Uterus (tissue), 2 donors: Measurements from ENCODE around the gene INTS13.

ENCODE experiments used
- POLR2A ChIP-seq, 2 donors: fragments of 450-650 bp; IDR thresholded peaks; one replicate each; pipeline ENCODE4 v1.6.1; 2016; ENCODE audit warnings: antibody characterized with exemption in 2 of 2, mild to moderate bottlenecking in 1 of 2, moderate library complexity in 1 of 2
- TF ChIP-seq, protein P1 (sequence below), 4 experiments: fragments of 200-600 bp in 2 of 4; fragments of 450-650 bp in 2 of 4; sonication (generic) in 2 of 4; IDR thresholded peaks; one replicate each; pipeline ENCODE4 v1.5.1; 2016 to 2019; ENCODE audit warnings: antibody characterized with exemption in 4 of 4, mild to moderate bottlenecking in 2 of 4, moderate library complexity in 1 of 4

DNA sequence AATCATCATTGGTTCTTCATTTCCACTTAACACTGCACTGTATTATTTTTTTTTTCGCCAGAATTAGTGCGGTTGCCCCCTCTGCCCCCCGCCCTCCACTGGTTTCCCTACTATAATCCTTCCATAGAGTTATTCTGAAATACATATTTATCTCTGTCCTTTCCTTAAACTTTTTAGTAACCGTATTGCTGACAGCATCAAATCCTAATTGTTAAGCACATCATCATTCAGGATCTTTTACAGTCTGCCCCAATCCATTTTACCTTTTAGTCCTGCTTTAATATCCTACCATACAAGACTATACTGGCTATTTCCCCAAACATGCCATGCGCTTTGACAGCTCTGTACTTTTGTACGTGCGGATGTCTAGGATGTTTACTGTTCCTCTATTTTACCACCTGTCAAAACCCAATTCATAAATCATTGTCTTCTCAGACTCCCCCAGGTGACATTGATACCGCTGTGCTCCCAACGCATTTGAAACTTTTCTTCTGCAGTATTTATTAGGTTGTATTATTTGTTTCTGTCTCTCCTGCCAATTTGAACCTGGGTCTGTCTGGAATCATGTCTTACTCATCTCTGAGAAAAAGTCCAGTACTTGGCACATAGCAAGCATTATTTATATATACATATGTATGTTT lies 1.5 kb upstream of the INTS13 start:
- TF ChIP-seq, protein P1, sequence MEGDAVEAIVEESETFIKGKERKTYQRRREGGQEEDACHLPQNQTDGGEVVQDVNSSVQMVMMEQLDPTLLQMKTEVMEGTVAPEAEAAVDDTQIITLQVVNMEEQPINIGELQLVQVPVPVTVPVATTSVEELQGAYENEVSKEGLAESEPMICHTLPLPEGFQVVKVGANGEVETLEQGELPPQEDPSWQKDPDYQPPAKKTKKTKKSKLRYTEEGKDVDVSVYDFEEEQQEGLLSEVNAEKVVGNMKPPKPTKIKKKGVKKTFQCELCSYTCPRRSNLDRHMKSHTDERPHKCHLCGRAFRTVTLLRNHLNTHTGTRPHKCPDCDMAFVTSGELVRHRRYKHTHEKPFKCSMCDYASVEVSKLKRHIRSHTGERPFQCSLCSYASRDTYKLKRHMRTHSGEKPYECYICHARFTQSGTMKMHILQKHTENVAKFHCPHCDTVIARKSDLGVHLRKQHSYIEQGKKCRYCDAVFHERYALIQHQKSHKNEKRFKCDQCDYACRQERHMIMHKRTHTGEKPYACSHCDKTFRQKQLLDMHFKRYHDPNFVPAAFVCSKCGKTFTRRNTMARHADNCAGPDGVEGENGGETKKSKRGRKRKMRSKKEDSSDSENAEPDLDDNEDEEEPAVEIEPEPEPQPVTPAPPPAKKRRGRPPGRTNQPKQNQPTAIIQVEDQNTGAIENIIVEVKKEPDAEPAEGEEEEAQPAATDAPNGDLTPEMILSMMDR (IDR thresholded peaks at IDR 0.05): no peak
- TF ChIP-seq POLR2A (IDR thresholded peaks at IDR 0.05): no peak
